Kidney (tissue), 14 donors: ENCODE measurements around the gene ATP2B1. TPM values are rescaled to one million over a fixed set of nuclear protein-coding genes. Genes with fewer than 3 reads are reported as not detected.

Experiments
- DNase-seq, 5 donors: peaks; one replicate each; pipeline ENCODE4 v3.0.0-alpha.2; 2013 to 2020
- FAIRE-seq: peaks from 2 replicates; lab custom pipeline; 2012; peaks lifted over from hg19 to GRCh38; lab: Jason Lieb, UNC
- H3K27ac ChIP-seq, 2 donors: one replicate each; pipeline ENCODE4 v1.7.0; 2013; ENCODE audit warnings: low read depth in 2 of 2, low read length in 2 of 2, inconsistent platforms in 1 of 2
- H3K27me3 ChIP-seq: one replicate; pipeline ENCODE4 v1.7.1; 2013; ENCODE audit warnings: low read length, inconsistent platforms; ENCODE audit not compliant: control insufficient read depth, insufficient read depth
- H3K36me3 ChIP-seq, 3 donors: one replicate each; pipeline versions ENCODE4 v1.7.0 to v1.7.1; 2013; ENCODE audit warnings: low read length in 3 of 3, control low read depth in 1 of 3, inconsistent platforms in 1 of 3; ENCODE audit not compliant: insufficient read depth in 3 of 3, control insufficient read depth in 2 of 3
- H3K4me1 ChIP-seq, 3 donors: one replicate each; pipeline versions ENCODE4 v1.7.0 to v1.7.1; 2013; ENCODE audit warnings: low read length in 3 of 3, inconsistent platforms in 1 of 3, low read depth in 1 of 3; ENCODE audit not compliant: control insufficient read depth in 2 of 3, insufficient read depth in 2 of 3
- H3K4me3 ChIP-seq, 3 donors: one replicate each; pipeline versions ENCODE4 v1.7.0 to v1.8.1; 2013; ENCODE audit warnings: low read length in 3 of 3, control low read depth in 1 of 3, inconsistent platforms in 1 of 3
- H3K9ac ChIP-seq, 3 donors: one replicate each; pipeline versions ENCODE4 v1.7.0 to v1.7.1; 2013; ENCODE audit warnings: low read length in 3 of 3, control low read depth in 1 of 3, inconsistent platforms in 1 of 3
- H3K9me3 ChIP-seq, 3 donors: one replicate each; pipeline versions ENCODE4 v1.7.0 to v1.7.1; 2013; ENCODE audit warnings: low read length in 3 of 3, control low read depth in 1 of 3, inconsistent platforms in 1 of 3; ENCODE audit not compliant: control insufficient read depth in 2 of 3, insufficient read depth in 1 of 3
- CTCF ChIP-seq: IDR thresholded peaks from 3 replicates; pipeline ENCODE4 v1.5.1; 2012; ENCODE audit warnings: mild to moderate bottlenecking, moderate library complexity, borderline replicate concordance; ENCODE audit not compliant: insufficient read depth; ENCODE audit errors: extremely low read depth
- intact Hi-C: fragments of 100-400 bp; cut with DNase I; formaldehyde crosslinking; loops from one replicate; pipeline ENCODE4 v1.11.1; 2022
- polyA plus RNA-seq: library from polyadenylated mRNA; stranded (reverse); fragments of 350-450 nt; fragmentation: Illumina TruSeq; extraction: RNeasy Lipid Tissue Mini Kit (QIAGEN cat#74804); gene quantifications from one replicate; pipeline ENCODE4 v1.2.3, GENCODE V29; 2014; ENCODE audit warnings: low read depth, low replicate concordance; ENCODE audit not compliant: insufficient read depth
- total RNA-seq: library from RNA; stranded (reverse); fragmentation: NEBNext Ultra II Directional; extraction: Animal tissue kit (Norgen Biotek cat#: 25700); gene quantifications from one replicate; pipeline ENCODE4 v1.2.1, GENCODE V29; 2021
- donor health status: control.
- donor health status: control.
- donor health status: control.
- donor health status: control.
- donor health status: control.
- donor health status: DM: yes; HTN: yes; CAD: no.
- donor health status: Normal renal cell carcinoma (clear cell type).

ATP2B1 gene
- total and polyA plus RNA-seq, 2 donors from 2014 or later: 6.3 to 53.4 TPM

- H3K27ac ChIP-seq: no peak overlapping the region
- H3K36me3 ChIP-seq: no peaks in the 10 kb centered on the region
- H3K9me3 ChIP-seq: no peaks in the 10 kb centered on the region
- no peaks in the 10 kb centered on the region for H3K27me3 ChIP-seq
- no peak for TF ChIP-seq CTCF
- no peak overlapping the region for H3K4me3 ChIP-seq
- FAIRE-seq (no peak), DNase-seq (no peak)
- no peaks in the 10 kb centered on the region for H3K4me1 ChIP-seq
- no peak overlapping the region for H3K9ac ChIP-seq
- intact Hi-C loops: no loop called here
Observed at GRCh38 chr12:89636776-89637160, 71.9 kb downstream of the ATP2B1 start.

GRCh38 chr12:89636052-89636775 lies 72.4 kb downstream of the ATP2B1 start:
- Histone ChIP-seq H3K4me1 (no peaks in the 10 kb centered on the region), H3K4me3 (no peak overlapping the region), H3K9me3 (no peaks in the 10 kb centered on the region), H3K36me3 (no peaks in the 10 kb centered on the region), H3K27me3 (no peaks in the 10 kb centered on the region), H3K27ac (no peak overlapping the region), H3K9ac (no peak overlapping the region)
- intact Hi-C loops: no loop called here
- no peak for FAIRE-seq
- TF ChIP-seq CTCF: no peak
- DNase-seq: no peak

GRCh38 chr12:89634508-89634907 lies 74.1 kb downstream of the ATP2B1 start:
- DNase-seq (no peak), FAIRE-seq (no peak)
- intact Hi-C loops: no loop called here
- no peaks in the 10 kb centered on the region for H3K9me3 ChIP-seq
- H3K4me3 ChIP-seq: no peak overlapping the region
- no peak overlapping the region for H3K27ac ChIP-seq
- H3K4me1 ChIP-seq: no peaks in the 10 kb centered on the region
- H3K27me3 ChIP-seq: no peaks in the 10 kb centered on the region
- peaks cover 0 to 3% (median 0%) of the 10 kb centered on the region in 3 donors for H3K36me3 ChIP-seq
- H3K9ac ChIP-seq: no peak overlapping the region
- TF ChIP-seq CTCF: no peak
